ENCODE results near the gene CFAP74.

CFAP74 gene

DNA sequence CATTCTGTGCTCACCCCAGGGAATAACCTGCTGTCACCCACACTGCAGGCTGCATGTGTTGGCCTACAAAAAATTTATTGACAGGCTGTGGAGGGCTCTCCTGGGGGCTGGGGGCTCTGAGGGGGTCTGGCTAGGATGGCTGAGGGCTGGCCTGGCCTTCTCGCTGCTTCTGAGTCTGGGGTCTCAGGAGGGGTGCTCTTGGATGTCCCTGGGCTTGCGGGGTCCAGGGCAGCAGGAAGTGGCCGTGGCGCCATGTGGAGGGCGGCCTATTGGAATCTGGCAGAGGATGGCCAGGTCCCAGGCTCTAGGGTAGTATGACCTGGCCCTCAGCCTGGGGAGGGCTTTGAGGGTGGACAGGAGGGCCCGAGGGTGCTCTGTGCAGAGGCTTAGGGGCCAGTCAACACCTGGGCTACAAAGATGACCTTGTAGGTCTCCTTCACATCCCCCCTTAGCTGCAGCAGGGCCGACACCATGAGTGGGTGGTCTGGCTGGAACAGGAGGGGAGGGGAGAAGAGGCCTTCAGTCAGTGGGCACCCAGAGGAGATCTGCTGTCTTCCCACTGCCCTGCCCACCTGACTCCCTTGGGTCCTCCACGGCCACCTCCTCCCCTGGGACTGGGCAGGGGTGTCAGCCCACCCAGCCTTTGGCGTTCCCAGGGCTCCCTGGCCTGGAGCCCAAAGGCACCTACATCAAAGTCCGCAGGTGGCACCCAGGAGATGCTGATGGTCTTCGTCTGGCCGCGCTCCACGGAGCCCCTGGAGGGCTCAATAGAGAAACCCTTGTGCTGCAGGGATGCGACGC lies 81.5 kb downstream of the CFAP74 start:
- Histone ChIP-seq H3K9ac (ENCODE audit: low read length) (no peak overlapping the region), H3K27ac (ENCODE audit: low read depth, low read length) (no peak overlapping the region), H3K4me3 (ENCODE audit: low read length) (no peak overlapping the region), H3K56ac (ENCODE audit: low read length) (no peak overlapping the region), H3K23ac (ENCODE audit: low read length) (no peak overlapping the region), H3K27me3 (ENCODE audit: insufficient read depth, low read length, poor library complexity) (no peaks in the 10 kb centered on the region), H4K5ac (ENCODE audit: low read length) (no peak overlapping the region), H3K36me3 (ENCODE audit: control insufficient read depth, insufficient read depth, low read length) (no peaks in the 10 kb centered on the region), H3K79me1 (ENCODE audit: low read length) (no peaks in the 10 kb centered on the region), H2BK5ac (ENCODE audit: low read length) (no peak overlapping the region), H2AK5ac (ENCODE audit: low read length) (no peak overlapping the region), H3K18ac (ENCODE audit: low read length) (no peak overlapping the region), H2BK120ac (ENCODE audit: low read depth, low read length) (no peak overlapping the region), H3K79me2 (ENCODE audit: control insufficient read depth, insufficient read depth, low read length) (no peaks in the 10 kb centered on the region), H4K8ac (ENCODE audit: low read depth, low read length) (no peak overlapping the region), H3K4me2 (ENCODE audit: low read length) (no peak overlapping the region), H2BK15ac (replicated peaks; ENCODE audit: low read depth) (no peak overlapping the region), H3K4me1 (ENCODE audit: control insufficient read depth, low read depth, low read length) (peaks cover 7% of the 10 kb centered on the region), H3K4ac (ENCODE audit: low read depth, low read length) (no peak overlapping the region)
- no peak for DNase-seq
- no CpG with 5 or more reads among the region's 16 CpGs for WGBS (ENCODE audit: extremely low coverage, insufficient coverage, low lambda C conversion rate)

DNA sequence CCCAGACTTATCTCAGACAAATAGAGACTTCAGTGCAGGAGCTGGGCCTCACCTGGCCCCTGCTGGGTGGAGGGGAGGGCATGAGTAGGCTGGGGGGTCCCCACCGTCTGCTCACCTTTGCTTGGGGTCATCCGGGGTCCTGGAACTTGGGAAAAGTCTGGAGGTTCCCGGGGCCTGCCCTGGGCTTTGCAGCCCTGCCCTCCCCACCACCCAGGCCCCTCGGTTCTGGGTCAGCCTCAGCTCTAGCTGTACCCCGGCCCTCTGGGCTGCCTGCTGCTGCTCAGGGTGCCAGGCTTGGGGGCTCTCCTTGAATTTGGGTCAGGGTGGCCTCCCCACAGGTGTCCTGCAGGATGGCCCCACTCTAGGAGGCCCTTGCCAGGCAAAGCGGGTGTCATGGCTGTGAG lies 82.1 kb downstream of the CFAP74 start:
- WGBS (ENCODE audit: extremely low coverage, insufficient coverage, low lambda C conversion rate), result no CpG with 5 or more reads among the region's 6 CpGs
- Histone ChIP-seq H3K18ac (ENCODE audit: low read length) (no peak overlapping the region), H3K27ac (ENCODE audit: low read depth, low read length) (no peak overlapping the region), H3K23ac (ENCODE audit: low read length) (no peak overlapping the region), H3K27me3 (ENCODE audit: insufficient read depth, low read length, poor library complexity) (no peaks in the 10 kb centered on the region), H4K8ac (ENCODE audit: low read depth, low read length) (no peak overlapping the region), H3K9ac (ENCODE audit: low read length) (no peak overlapping the region), H3K79me1 (ENCODE audit: low read length) (no peaks in the 10 kb centered on the region), H3K4ac (ENCODE audit: low read depth, low read length) (no peak overlapping the region), H2BK5ac (ENCODE audit: low read length) (no peak overlapping the region), H3K79me2 (ENCODE audit: control insufficient read depth, insufficient read depth, low read length) (no peaks in the 10 kb centered on the region), H2AK5ac (ENCODE audit: low read length) (no peak overlapping the region), H3K4me2 (ENCODE audit: low read length) (no peak overlapping the region), H3K56ac (ENCODE audit: low read length) (no peak overlapping the region), H2BK15ac (replicated peaks; ENCODE audit: low read depth) (no peak overlapping the region), H3K36me3 (ENCODE audit: control insufficient read depth, insufficient read depth, low read length) (no peaks in the 10 kb centered on the region), H3K4me1 (ENCODE audit: control insufficient read depth, low read depth, low read length) (peaks cover 7% of the 10 kb centered on the region), H4K5ac (ENCODE audit: low read length) (no peak overlapping the region), H3K4me3 (ENCODE audit: low read length) (no peak overlapping the region), H2BK120ac (ENCODE audit: low read depth, low read length) (no peak overlapping the region)
- no peak for DNase-seq

DNA sequence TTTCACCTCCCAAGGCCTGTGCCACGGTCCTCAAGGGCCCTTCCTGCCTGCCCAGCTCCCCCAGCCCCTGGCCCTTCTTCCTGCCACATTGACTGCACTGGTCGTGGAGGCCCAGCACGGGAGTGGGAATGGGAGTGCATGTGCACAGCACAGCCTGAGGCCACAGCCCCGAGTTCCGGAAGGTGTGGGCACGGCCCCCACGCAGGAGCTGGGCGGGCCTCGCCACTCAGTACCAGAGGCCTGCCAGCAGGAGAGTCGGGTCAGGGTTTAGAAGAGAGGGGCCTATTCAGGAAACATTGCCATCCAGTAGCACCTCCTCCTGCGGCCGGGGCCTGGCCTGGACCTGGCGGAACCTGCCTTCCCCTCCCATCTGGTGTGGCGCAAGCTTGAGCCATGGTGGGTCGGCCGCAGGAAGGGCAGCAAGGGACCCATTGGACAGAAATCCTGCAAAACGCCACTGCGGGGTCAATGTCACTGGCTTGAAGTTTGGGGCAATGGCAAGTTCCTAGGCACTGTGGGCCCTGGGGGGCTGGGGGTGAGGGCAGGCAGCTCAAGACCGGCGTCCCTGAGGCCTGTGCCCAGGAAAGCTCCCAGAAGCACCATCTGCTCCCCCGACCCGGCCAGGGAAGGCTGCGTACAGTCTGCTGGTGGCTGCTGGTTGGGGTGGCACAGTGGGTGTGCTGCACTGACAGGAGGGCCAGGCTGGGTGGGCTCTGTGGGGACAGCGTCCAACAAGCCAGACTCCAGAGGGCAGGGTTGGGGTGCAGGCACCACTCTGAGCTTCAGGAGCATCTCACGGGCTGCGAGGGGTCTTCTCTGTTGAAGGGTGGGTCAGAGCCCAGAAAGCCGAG lies 82.8 kb downstream of the CFAP74 start:
- H3K4me1 ChIP-seq (ENCODE audit: control insufficient read depth, low read depth, low read length), result peaks cover 7% of the 10 kb centered on the region
- H4K5ac ChIP-seq (ENCODE audit: low read length), result no peak overlapping the region
- H3K4me3 ChIP-seq (ENCODE audit: low read length), result no peak overlapping the region
- H3K27me3 ChIP-seq (ENCODE audit: insufficient read depth, low read length, poor library complexity), result no peaks in the 10 kb centered on the region
- H3K27ac ChIP-seq (ENCODE audit: low read depth, low read length), result no peak overlapping the region
- H3K9ac ChIP-seq (ENCODE audit: low read length), result no peak overlapping the region
- no peak overlapping the region for H2BK120ac ChIP-seq (ENCODE audit: low read depth, low read length)
- no peaks in the 10 kb centered on the region for H3K36me3 ChIP-seq (ENCODE audit: control insufficient read depth, insufficient read depth, low read length)
- no peak overlapping the region for H3K4me2 ChIP-seq (ENCODE audit: low read length)
- no peak overlapping the region for H3K23ac ChIP-seq (ENCODE audit: low read length)
- H2BK15ac ChIP-seq (replicated peaks; ENCODE audit: low read depth), result no peak overlapping the region
- no CpG with 5 or more reads among the region's 27 CpGs for WGBS (ENCODE audit: extremely low coverage, insufficient coverage, low lambda C conversion rate)
- no peaks in the 10 kb centered on the region for H3K79me1 ChIP-seq (ENCODE audit: low read length)
- no peak for DNase-seq
- no peak overlapping the region for H4K8ac ChIP-seq (ENCODE audit: low read depth, low read length)
- no peak overlapping the region for H3K4ac ChIP-seq (ENCODE audit: low read depth, low read length)
- no peak overlapping the region for H2BK5ac ChIP-seq (ENCODE audit: low read length)
- no peaks in the 10 kb centered on the region for H3K79me2 ChIP-seq (ENCODE audit: control insufficient read depth, insufficient read depth, low read length)
- no peak overlapping the region for H3K18ac ChIP-seq (ENCODE audit: low read length)
- H2AK5ac ChIP-seq (ENCODE audit: low read length), result peak overlapping the region; percentile 43
- H3K56ac ChIP-seq (ENCODE audit: low read length), result no peak overlapping the region

DNA sequence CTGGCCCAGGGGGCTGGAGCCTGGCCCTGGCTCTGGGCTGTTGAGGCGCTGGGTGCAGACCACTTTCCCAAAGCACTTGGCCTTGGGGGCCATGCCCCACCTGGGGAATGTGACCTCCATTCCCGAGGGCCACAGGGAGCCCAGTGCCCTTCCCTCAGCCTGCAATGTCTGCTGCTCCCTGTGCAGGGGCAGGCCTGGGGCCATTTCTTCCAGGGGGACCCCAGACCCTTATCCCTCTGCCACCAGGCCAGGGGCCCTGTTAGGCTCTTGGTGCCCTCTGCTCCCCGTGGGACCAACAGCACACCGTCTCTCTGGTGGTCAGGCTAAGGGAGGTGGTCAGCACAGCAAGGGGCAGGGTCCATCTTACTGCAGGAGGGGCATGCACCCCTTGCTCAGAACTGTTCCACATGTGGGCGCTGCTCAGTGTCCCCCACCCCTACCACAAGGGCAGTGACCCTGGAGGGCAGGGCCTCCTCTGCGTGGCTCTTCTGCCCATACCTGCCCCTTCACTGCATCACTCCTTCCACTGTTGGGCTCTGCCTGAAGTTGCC lies 83.5 kb downstream of the CFAP74 start:
- no peak overlapping the region for H3K18ac ChIP-seq (ENCODE audit: low read length)
- H3K4me1 ChIP-seq (ENCODE audit: control insufficient read depth, low read depth, low read length), result peaks cover 7% of the 10 kb centered on the region
- H3K36me3 ChIP-seq (ENCODE audit: control insufficient read depth, insufficient read depth, low read length), result no peaks in the 10 kb centered on the region
- H2BK120ac ChIP-seq (ENCODE audit: low read depth, low read length), result no peak overlapping the region
- H3K4ac ChIP-seq (ENCODE audit: low read depth, low read length), result no peak overlapping the region
- peak overlapping the region; percentile 43 for H2AK5ac ChIP-seq (ENCODE audit: low read length)
- peak overlapping the region; percentile 52 for H3K9ac ChIP-seq (ENCODE audit: low read length)
- H3K23ac ChIP-seq (ENCODE audit: low read length), result peak overlapping the region; percentile 73
- H3K79me2 ChIP-seq (ENCODE audit: control insufficient read depth, insufficient read depth, low read length), result no peaks in the 10 kb centered on the region
- no CpG with 5 or more reads among the region's 6 CpGs for WGBS (ENCODE audit: extremely low coverage, insufficient coverage, low lambda C conversion rate)
- H4K8ac ChIP-seq (ENCODE audit: low read depth, low read length), result no peak overlapping the region
- no peak overlapping the region for H2BK5ac ChIP-seq (ENCODE audit: low read length)
- DNase-seq, result no peak
- H3K27me3 ChIP-seq (ENCODE audit: insufficient read depth, low read length, poor library complexity), result no peaks in the 10 kb centered on the region
- H3K4me2 ChIP-seq (ENCODE audit: low read length), result peak overlapping the region; percentile 30
- H3K79me1 ChIP-seq (ENCODE audit: low read length), result no peaks in the 10 kb centered on the region
- H3K4me3 ChIP-seq (ENCODE audit: low read length), result no peak overlapping the region
- no peak overlapping the region for H4K5ac ChIP-seq (ENCODE audit: low read length)
- H3K27ac ChIP-seq (ENCODE audit: low read depth, low read length), result no peak overlapping the region
- H2BK15ac ChIP-seq (replicated peaks; ENCODE audit: low read depth), result no peak overlapping the region
- H3K56ac ChIP-seq (ENCODE audit: low read length), result no peak overlapping the region

DNA sequence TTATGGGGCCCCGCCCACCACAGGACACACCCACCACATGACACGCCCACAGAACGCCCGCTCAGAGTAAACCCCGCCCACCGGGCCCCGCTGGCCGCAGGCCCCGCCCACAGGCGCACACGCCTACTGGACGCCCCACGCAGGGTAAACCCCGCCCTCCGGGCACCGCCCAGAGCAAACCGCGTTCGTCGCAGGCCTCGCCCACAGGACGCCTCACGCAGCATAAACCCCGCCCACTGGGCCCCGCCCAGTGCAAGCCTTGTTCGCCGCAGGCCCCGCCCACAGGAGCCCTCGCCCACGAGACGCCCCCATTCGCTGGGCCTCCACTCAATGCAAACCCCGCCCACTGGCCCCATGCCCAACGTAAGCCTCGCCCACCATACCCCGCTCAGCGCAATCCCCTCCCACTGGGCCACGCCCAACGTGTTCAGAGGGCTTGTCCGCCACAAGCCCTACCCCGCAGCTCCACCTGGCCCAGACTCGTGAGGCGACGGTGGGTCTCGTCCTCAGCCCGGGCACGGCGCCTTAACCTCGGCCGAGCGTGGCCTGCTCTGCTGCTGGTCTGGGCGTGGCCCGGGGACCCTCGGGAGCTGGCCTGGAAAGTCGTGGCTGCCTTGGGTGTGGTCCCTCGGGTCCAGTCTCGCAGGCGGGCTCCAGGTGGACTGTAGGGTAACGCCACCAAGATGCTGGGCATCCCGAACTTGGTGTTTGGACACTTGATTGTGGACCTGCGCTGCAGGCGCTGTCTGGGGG lies 84.1 kb downstream of the CFAP74 start:
- Histone ChIP-seq H3K27me3 (ENCODE audit: insufficient read depth, low read length, poor library complexity) (no peaks in the 10 kb centered on the region), H3K18ac (ENCODE audit: low read length) (peak overlapping the region; percentile 1), H3K4me2 (ENCODE audit: low read length) (peak overlapping the region; percentile 30), H3K4me1 (ENCODE audit: control insufficient read depth, low read depth, low read length) (peaks cover 7% of the 10 kb centered on the region), H2BK5ac (ENCODE audit: low read length) (no peak overlapping the region), H2BK120ac (ENCODE audit: low read depth, low read length) (no peak overlapping the region), H3K36me3 (ENCODE audit: control insufficient read depth, insufficient read depth, low read length) (no peaks in the 10 kb centered on the region), H4K8ac (ENCODE audit: low read depth, low read length) (no peak overlapping the region), H2AK5ac (ENCODE audit: low read length) (peak overlapping the region; percentile 15), H3K4me3 (ENCODE audit: low read length) (no peak overlapping the region), H3K79me1 (ENCODE audit: low read length) (no peaks in the 10 kb centered on the region), H4K5ac (ENCODE audit: low read length) (no peak overlapping the region), H3K9ac (ENCODE audit: low read length) (peak overlapping the region; percentile 52), H3K27ac (ENCODE audit: low read depth, low read length) (no peak overlapping the region), H3K4ac (ENCODE audit: low read depth, low read length) (no peak overlapping the region), H3K56ac (ENCODE audit: low read length) (peak overlapping the region; percentile 75), H3K23ac (ENCODE audit: low read length) (no peak overlapping the region), H2BK15ac (replicated peaks; ENCODE audit: low read depth) (no peak overlapping the region), H3K79me2 (ENCODE audit: control insufficient read depth, insufficient read depth, low read length) (no peaks in the 10 kb centered on the region)
- no CpG with 5 or more reads among the region's 62 CpGs for WGBS (ENCODE audit: extremely low coverage, insufficient coverage, low lambda C conversion rate)
- DNase-seq, result peak; percentile 99
